Trophoblast cell (in vitro differentiated cells and primary cell): ENCODE results near the gene PRKD1.

Source experiments
- DNase-seq, 2 donors: peaks; one replicate each; pipeline ENCODE4 v3.0.0-alpha.2; 2016
- H2AFZ ChIP-seq: 2 replicates; pipeline ENCODE4 v1.6.1; 2013; ENCODE audit warnings: low read length, moderate library complexity, mild to moderate bottlenecking; ENCODE audit not compliant: insufficient read depth, poor library complexity
- H2AK5ac ChIP-seq: 2 replicates; pipeline ENCODE4 v1.6.1; 2013; ENCODE audit warnings: mild to moderate bottlenecking, low read length
- H2BK120ac ChIP-seq: 2 replicates; pipeline ENCODE4 v1.6.1; 2013; ENCODE audit warnings: low read length, mild to moderate bottlenecking, moderate library complexity; ENCODE audit not compliant: insufficient read depth, poor library complexity
- H2BK12ac ChIP-seq: 2 replicates; pipeline ENCODE4 v1.6.1; 2013; ENCODE audit warnings: mild to moderate bottlenecking, low read length, moderate library complexity
- H2BK5ac ChIP-seq: 2 replicates; pipeline ENCODE4 v1.6.1; 2013; ENCODE audit warnings: low read length, low read depth, moderate library complexity, mild to moderate bottlenecking; ENCODE audit not compliant: poor library complexity
- H3K14ac ChIP-seq: 2 replicates; pipeline ENCODE4 v1.6.1; 2013; ENCODE audit warnings: mild to moderate bottlenecking, low read length
- H3K18ac ChIP-seq: 2 replicates; pipeline ENCODE4 v1.6.1; 2013; ENCODE audit warnings: mild to moderate bottlenecking, low read length
- H3K23ac ChIP-seq: 2 replicates; pipeline ENCODE4 v1.6.1; 2013; ENCODE audit warnings: low read length
- H3K27ac ChIP-seq: 2 replicates; pipeline ENCODE4 v1.5.1; 2013; ENCODE audit warnings: low read depth, mild to moderate bottlenecking, inconsistent platforms, low read length, moderate library complexity
- H3K27me3 ChIP-seq: 2 replicates; pipeline ENCODE4 v1.6.1; 2013; ENCODE audit warnings: inconsistent platforms, mild to moderate bottlenecking, low read length, moderate library complexity; ENCODE audit not compliant: insufficient read depth
- H3K36me3 ChIP-seq, 2 experiments: 1 replicate in 1 of 2; 2 replicates in 1 of 2; pipeline ENCODE4 v1.6.1; 2013; ENCODE audit warnings: low read length in 2 of 2, mild to moderate bottlenecking in 2 of 2, moderate library complexity in 1 of 2; ENCODE audit not compliant: insufficient read depth in 2 of 2, control insufficient read depth in 1 of 2
- H3K4ac ChIP-seq: 2 replicates; pipeline ENCODE4 v1.6.1; 2013; ENCODE audit warnings: low read depth, mild to moderate bottlenecking, low read length, moderate library complexity
- H3K4me1 ChIP-seq, 2 experiments: 1 replicate in 1 of 2; 2 replicates in 1 of 2; pipeline ENCODE4 v1.6.1; 2013; ENCODE audit warnings: low read length in 2 of 2, mild to moderate bottlenecking in 2 of 2, moderate library complexity in 1 of 2; ENCODE audit not compliant: insufficient read depth in 2 of 2, control insufficient read depth in 1 of 2
- H3K4me2 ChIP-seq: 2 replicates; pipeline ENCODE4 v1.6.1; 2013; ENCODE audit warnings: inconsistent platforms, mild to moderate bottlenecking, low read length, moderate library complexity
- H3K4me3 ChIP-seq: 2 replicates; pipeline ENCODE4 v1.5.1; 2013; ENCODE audit warnings: mild to moderate bottlenecking, low read depth, low read length, inconsistent platforms
- H3K79me1 ChIP-seq: one replicate; pipeline ENCODE4 v1.6.1; 2013; ENCODE audit warnings: low read length
- H3K79me2 ChIP-seq: 2 replicates; pipeline ENCODE4 v1.6.1; 2013; ENCODE audit warnings: low read length, mild to moderate bottlenecking; ENCODE audit not compliant: control insufficient read depth, insufficient read depth, poor library complexity
- H3K9ac ChIP-seq: 2 replicates; pipeline ENCODE4 v1.6.1; 2013; ENCODE audit warnings: mild to moderate bottlenecking, low read length
- H3K9me3 ChIP-seq: 2 replicates; pipeline ENCODE4 v1.6.1; 2013; ENCODE audit warnings: low read depth, mild to moderate bottlenecking, control low read depth, inconsistent platforms, low read length; ENCODE audit not compliant: insufficient read depth
- H4K12ac ChIP-seq: 2 replicates; pipeline ENCODE4 v1.6.1; 2013; ENCODE audit warnings: low read depth, mild to moderate bottlenecking, low read length, moderate library complexity
- H4K8ac ChIP-seq: 2 replicates; pipeline ENCODE4 v1.6.1; 2013; ENCODE audit warnings: low read depth, mild to moderate bottlenecking, low read length, moderate library complexity
- H4K91ac ChIP-seq: one replicate; pipeline ENCODE4 v1.6.1; 2013; ENCODE audit warnings: low read depth, mild to moderate bottlenecking, low read length, moderate library complexity
- WGBS: extraction: QIAGEN DNeasy Blood & Tissue Kit; methylation state at CpG from one replicate; pipeline ENCODE4 v1.1.7; 2013; ENCODE audit warnings: missing lambda C conversion rate; ENCODE audit not compliant: insufficient read length, insufficient coverage; ENCODE audit errors: extremely low coverage; 5-methylcytosine and 5-hydroxymethylcytosine counted together

The PRKD1 gene

GRCh38 chr14:29757711-29758233 is 169.9 kb downstream of the PRKD1 start:
- H4K12ac ChIP-seq = no peak overlapping the region
- no peak overlapping the region for H4K8ac ChIP-seq
- no peak overlapping the region for H2BK120ac ChIP-seq
- no CpG with 5 or more reads among the region's 3 CpGs for WGBS
- no peaks in the 10 kb centered on the region for H3K4me1 ChIP-seq
- no peak overlapping the region for H3K4ac ChIP-seq
- no peak overlapping the region for H3K18ac ChIP-seq
- no peak overlapping the region for H3K4me3 ChIP-seq
- H3K36me3 ChIP-seq = no peaks in the 10 kb centered on the region
- no peak overlapping the region for H3K4me2 ChIP-seq
- no peak overlapping the region for H2AFZ ChIP-seq
- no peaks in the 10 kb centered on the region for H3K79me1 ChIP-seq
- no peak for DNase-seq
- H3K23ac ChIP-seq = no peak overlapping the region
- H3K27me3 ChIP-seq = no peaks in the 10 kb centered on the region
- H4K91ac ChIP-seq = no peak overlapping the region
- H2BK12ac ChIP-seq = no peak overlapping the region
- no peaks in the 10 kb centered on the region for H3K9me3 ChIP-seq
- no peak overlapping the region for H3K9ac ChIP-seq
- no peak overlapping the region for H2BK5ac ChIP-seq
- no peak overlapping the region for H3K14ac ChIP-seq
- H3K79me2 ChIP-seq = no peaks in the 10 kb centered on the region
- H2AK5ac ChIP-seq = no peak overlapping the region
- no peak overlapping the region for H3K27ac ChIP-seq

- Histone ChIP-seq H3K23ac (no peak overlapping the region), H2AK5ac (no peak overlapping the region), H3K4me2 (no peak overlapping the region), H3K4ac (no peak overlapping the region), H2BK5ac (no peak overlapping the region), H3K18ac (no peak overlapping the region), H4K8ac (no peak overlapping the region), H3K14ac (no peak overlapping the region), H3K4me3 (no peak overlapping the region), H3K4me1 (no peaks in the 10 kb centered on the region), H3K36me3 (no peaks in the 10 kb centered on the region), H3K9me3 (no peaks in the 10 kb centered on the region), H3K79me2 (no peaks in the 10 kb centered on the region), H2BK120ac (no peak overlapping the region), H2BK12ac (no peak overlapping the region), H4K91ac (no peak overlapping the region), H3K9ac (no peak overlapping the region), H3K27ac (no peak overlapping the region), H3K79me1 (no peaks in the 10 kb centered on the region), H2AFZ (no peak overlapping the region), H3K27me3 (no peaks in the 10 kb centered on the region), H4K12ac (no peak overlapping the region)
- DNase-seq = no peak
- no CpG with 5 or more reads among the region's 1 CpG for WGBS
These were observed 170.4 kb downstream of the PRKD1 start for GRCh38 chr14:29757188-29757680.

- no peak overlapping the region for H3K4ac ChIP-seq
- no peaks in the 10 kb centered on the region for H3K36me3 ChIP-seq
- H3K79me2 ChIP-seq = no peaks in the 10 kb centered on the region
- no peak overlapping the region for H3K4me3 ChIP-seq
- no peak for DNase-seq
- H2AK5ac ChIP-seq = no peak overlapping the region
- H3K4me2 ChIP-seq = no peak overlapping the region
- no peak overlapping the region for H3K23ac ChIP-seq
- no peak overlapping the region for H2BK120ac ChIP-seq
- no peak overlapping the region for H4K91ac ChIP-seq
- H3K14ac ChIP-seq = no peak overlapping the region
- H3K9me3 ChIP-seq = no peaks in the 10 kb centered on the region
- H4K8ac ChIP-seq = no peak overlapping the region
- no CpG with 5 or more reads among the region's 1 CpG for WGBS
- H3K9ac ChIP-seq = no peak overlapping the region
- H2BK5ac ChIP-seq = no peak overlapping the region
- no peak overlapping the region for H2BK12ac ChIP-seq
- no peak overlapping the region for H2AFZ ChIP-seq
- no peak overlapping the region for H4K12ac ChIP-seq
- H3K4me1 ChIP-seq = no peaks in the 10 kb centered on the region
- H3K79me1 ChIP-seq = no peaks in the 10 kb centered on the region
- H3K18ac ChIP-seq = no peak overlapping the region
- no peak overlapping the region for H3K27ac ChIP-seq
- no peaks in the 10 kb centered on the region for H3K27me3 ChIP-seq
These were observed 171.6 kb downstream of the PRKD1 start for GRCh38 chr14:29756019-29756385.

GRCh38 chr14:29755311-29756018 is 172.2 kb downstream of the PRKD1 start:
- no peak overlapping the region for H2AFZ ChIP-seq
- no peak for DNase-seq
- no peak overlapping the region for H2BK12ac ChIP-seq
- H3K14ac ChIP-seq = no peak overlapping the region
- no peak overlapping the region for H2BK120ac ChIP-seq
- H3K4me1 ChIP-seq = no peaks in the 10 kb centered on the region
- H3K79me2 ChIP-seq = no peaks in the 10 kb centered on the region
- no peaks in the 10 kb centered on the region for H3K9me3 ChIP-seq
- no peak overlapping the region for H3K4me2 ChIP-seq
- no CpG with 5 or more reads among the region's 4 CpGs for WGBS
- H3K27me3 ChIP-seq = no peaks in the 10 kb centered on the region
- no peak overlapping the region for H2AK5ac ChIP-seq
- no peaks in the 10 kb centered on the region for H3K36me3 ChIP-seq
- H3K4me3 ChIP-seq = no peak overlapping the region
- no peak overlapping the region for H4K12ac ChIP-seq
- no peaks in the 10 kb centered on the region for H3K79me1 ChIP-seq
- no peak overlapping the region for H3K4ac ChIP-seq
- H2BK5ac ChIP-seq = no peak overlapping the region
- no peak overlapping the region for H3K27ac ChIP-seq
- no peak overlapping the region for H3K18ac ChIP-seq
- no peak overlapping the region for H3K9ac ChIP-seq
- H3K23ac ChIP-seq = no peak overlapping the region
- no peak overlapping the region for H4K8ac ChIP-seq
- no peak overlapping the region for H4K91ac ChIP-seq
